GM23248 (cell line): ENCODE results near the gene ZNF408.

ENCODE experiments used
- EZH2 ChIP-seq: fragments of 200-600 bp; sonication (generic); IDR thresholded peaks from 2 replicates; pipeline ENCODE4 v1.6.1; 2018; ENCODE audit warnings: antibody characterized with exemption, mild to moderate bottlenecking; ENCODE audit not compliant: insufficient read depth, poor library complexity, severe bottlenecking
- EZH2phosphoT487 ChIP-seq: fragments of 200-600 bp; sonication (generic); IDR thresholded peaks from 2 replicates; pipeline ENCODE4 v1.6.1; 2018; ENCODE audit warnings: antibody characterized with exemption, moderate library complexity, mild to moderate bottlenecking, low read depth; ENCODE audit not compliant: insufficient read depth

DNA sequence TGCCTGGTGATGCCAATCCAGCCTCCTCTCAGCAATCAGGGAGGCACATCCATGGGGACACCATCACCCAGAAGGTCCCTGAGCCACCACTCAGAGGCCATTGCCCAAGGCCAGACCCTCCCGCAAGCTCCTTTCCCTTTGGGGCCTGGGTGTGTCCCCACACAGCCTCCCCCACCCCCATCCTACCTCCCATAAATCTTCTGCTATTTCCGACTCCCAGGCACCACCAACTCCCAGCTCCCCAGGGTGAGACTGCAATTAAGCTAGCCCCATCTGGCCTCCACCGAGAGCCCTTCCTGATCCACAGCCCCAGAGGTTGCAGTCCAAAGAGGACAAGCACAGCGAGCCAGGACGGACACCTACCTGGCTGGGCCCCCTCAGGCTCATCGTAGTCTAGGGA is 6.8 kb upstream of the ZNF408 start:
- TF ChIP-seq EZH2, result no peak
- TF ChIP-seq EZH2phosphoT487, result no peak
